Peyer's patch (tissue), 4 donors: ENCODE data around the gene CSTB. TPM values are rescaled to one million over a fixed set of nuclear protein-coding genes. Genes with fewer than 3 reads are reported as not detected.

ENCODE experiments used
- DNase-seq, 3 donors: peaks; one replicate each; pipeline ENCODE4 v3.0.0-alpha.2; 2017 to 2019
- H3K27ac ChIP-seq, 4 donors: fragments of 200-600 bp; sonication (generic); one replicate each; pipeline ENCODE4 v1.5.1; 2016 to 2019
- H3K27me3 ChIP-seq, 2 donors: fragments of 200-600 bp; sonication (generic); one replicate each; pipeline ENCODE4 v1.5.1; 2019
- H3K36me3 ChIP-seq, 3 donors: fragments of 200-600 bp; sonication (generic); one replicate each; pipeline ENCODE4 v1.5.1; 2016 to 2019
- H3K4me1 ChIP-seq, 4 donors: fragments of 200-600 bp; sonication (generic); one replicate each; pipeline ENCODE4 v1.5.1; 2016 to 2019
- H3K4me3 ChIP-seq, 4 donors: fragments of 200-600 bp; sonication (generic); 1 replicate in 3 of 4; 2 replicates in 1 of 4; pipeline ENCODE4 v1.5.1; 2016 to 2019; ENCODE audit warnings: mild to moderate bottlenecking in 1 of 4
- H3K9me3 ChIP-seq, 4 donors: fragments of 200-600 bp; sonication (generic); one replicate each; pipeline ENCODE4 v1.5.1; 2016 to 2019; ENCODE audit warnings: mild to moderate bottlenecking in 1 of 4
- POLR2A ChIP-seq, 2 donors: fragments of 450-650 bp; IDR thresholded peaks; one replicate each; pipeline ENCODE4 v1.5.1; 2017; ENCODE audit warnings: antibody characterized with exemption in 2 of 2, mild to moderate bottlenecking in 2 of 2, moderate library complexity in 2 of 2
- total RNA-seq, 4 donors: library from RNA; depleted of rRNA; stranded (reverse); fragments of >200 nt; gene quantifications; one replicate each; pipeline ENCODE4 v1.1.0, GENCODE V29; 2016
- TF ChIP-seq, protein P1 (sequence below), 6 experiments: fragments of 450-650 bp in 4 of 6; fragments of 200-600 bp in 2 of 6; sonication (generic) in 1 of 6; IDR thresholded peaks; one replicate each; pipeline ENCODE4 v1.5.1; 2017 to 2019; ENCODE audit warnings: antibody characterized with exemption in 6 of 6, mild to moderate bottlenecking in 3 of 6, moderate library complexity in 1 of 6

Gene CSTB
- total RNA-seq, 4 donors from 2014 or later: 7.4 to 16.1 (median 13.3) TPM

DNA sequence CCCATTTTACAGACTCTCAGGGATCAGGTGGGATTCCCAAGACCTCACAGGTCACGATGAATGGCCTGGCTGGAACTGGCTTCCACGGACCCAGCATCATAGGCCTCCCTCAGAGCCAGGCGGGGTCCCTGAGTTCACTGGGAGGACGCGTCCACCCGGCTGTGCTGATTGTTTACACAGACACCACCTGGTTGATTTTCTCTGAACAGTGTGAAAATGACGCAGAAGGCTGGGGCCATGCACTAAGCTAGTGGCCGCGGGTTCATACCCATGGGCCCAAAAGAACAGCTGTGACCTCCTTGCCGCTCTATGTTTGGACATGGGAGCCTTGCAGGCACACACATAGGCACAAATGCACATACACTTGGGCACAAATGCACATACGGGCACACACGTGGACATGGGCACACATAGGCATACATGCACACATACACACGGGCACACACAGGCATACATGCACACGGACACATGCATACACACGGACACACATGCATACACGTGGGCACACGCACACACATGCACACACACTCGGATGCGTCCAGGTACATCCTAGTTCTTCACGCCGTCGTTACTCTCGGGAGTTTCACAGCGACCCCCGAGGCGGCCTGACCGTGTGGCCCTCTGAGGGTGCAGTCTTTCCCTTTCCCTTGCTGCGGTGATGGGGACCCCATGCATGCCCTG is 23.2 kb downstream of the CSTB start:
- DNase-seq: no peak
- no peak overlapping the region for H3K27ac ChIP-seq
- H3K27me3 ChIP-seq: no peaks in the 10 kb centered on the region
- H3K4me1 ChIP-seq: no peaks in the 10 kb centered on the region
- peaks cover 0 to 98% (median 0%) of the 10 kb centered on the region in 3 donors for H3K36me3 ChIP-seq
- TF ChIP-seq POLR2A (IDR thresholded peaks at IDR 0.05): no peak
- TF ChIP-seq, protein P1, sequence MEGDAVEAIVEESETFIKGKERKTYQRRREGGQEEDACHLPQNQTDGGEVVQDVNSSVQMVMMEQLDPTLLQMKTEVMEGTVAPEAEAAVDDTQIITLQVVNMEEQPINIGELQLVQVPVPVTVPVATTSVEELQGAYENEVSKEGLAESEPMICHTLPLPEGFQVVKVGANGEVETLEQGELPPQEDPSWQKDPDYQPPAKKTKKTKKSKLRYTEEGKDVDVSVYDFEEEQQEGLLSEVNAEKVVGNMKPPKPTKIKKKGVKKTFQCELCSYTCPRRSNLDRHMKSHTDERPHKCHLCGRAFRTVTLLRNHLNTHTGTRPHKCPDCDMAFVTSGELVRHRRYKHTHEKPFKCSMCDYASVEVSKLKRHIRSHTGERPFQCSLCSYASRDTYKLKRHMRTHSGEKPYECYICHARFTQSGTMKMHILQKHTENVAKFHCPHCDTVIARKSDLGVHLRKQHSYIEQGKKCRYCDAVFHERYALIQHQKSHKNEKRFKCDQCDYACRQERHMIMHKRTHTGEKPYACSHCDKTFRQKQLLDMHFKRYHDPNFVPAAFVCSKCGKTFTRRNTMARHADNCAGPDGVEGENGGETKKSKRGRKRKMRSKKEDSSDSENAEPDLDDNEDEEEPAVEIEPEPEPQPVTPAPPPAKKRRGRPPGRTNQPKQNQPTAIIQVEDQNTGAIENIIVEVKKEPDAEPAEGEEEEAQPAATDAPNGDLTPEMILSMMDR (IDR thresholded peaks at IDR 0.05): no peak
- H3K9me3 ChIP-seq: no peaks in the 10 kb centered on the region
- H3K4me3 ChIP-seq: no peak overlapping the region

DNA sequence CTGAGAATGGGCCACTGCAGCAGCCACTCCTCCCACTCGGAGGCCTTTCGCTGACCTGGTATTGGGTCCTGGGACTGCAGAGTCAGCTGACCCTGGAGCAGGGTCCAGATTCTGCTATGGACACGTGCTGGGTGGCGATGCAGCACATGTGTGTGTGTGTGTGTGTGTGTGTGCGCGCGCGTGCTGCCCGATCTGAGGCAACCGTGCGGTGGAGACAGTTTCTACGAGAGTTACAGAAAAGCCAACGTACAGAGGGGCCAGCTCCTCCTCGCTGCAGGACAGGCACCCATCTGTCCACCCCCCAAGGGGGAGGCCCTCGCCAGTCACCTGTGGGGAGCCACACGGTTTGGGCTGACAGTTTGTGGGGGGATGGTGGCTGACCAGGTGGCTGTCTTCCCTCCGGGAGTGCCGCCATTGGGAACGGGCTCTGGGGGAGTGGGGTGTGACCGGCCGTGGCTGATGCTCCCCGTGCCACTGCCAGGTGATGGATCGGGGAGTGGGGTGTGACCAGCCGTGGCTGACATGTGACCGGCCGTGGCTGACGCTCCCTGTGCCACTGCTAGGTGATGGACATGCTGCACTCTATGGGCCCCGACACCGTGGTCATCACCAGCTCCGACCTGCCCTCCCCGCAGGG is 24.0 kb downstream of the CSTB start:
- H3K27me3 ChIP-seq: no peaks in the 10 kb centered on the region
- no peak for DNase-seq
- no peak for TF ChIP-seq POLR2A (IDR thresholded peaks at IDR 0.05)
- TF ChIP-seq, protein P1 (IDR thresholded peaks at IDR 0.05): no peak
- H3K4me3 ChIP-seq: no peak overlapping the region
- H3K4me1 ChIP-seq: no peaks in the 10 kb centered on the region
- peaks cover 0 to 98% (median 0%) of the 10 kb centered on the region in 3 donors for H3K36me3 ChIP-seq
- H3K9me3 ChIP-seq: no peaks in the 10 kb centered on the region
- H3K27ac ChIP-seq: no peak overlapping the region

DNA sequence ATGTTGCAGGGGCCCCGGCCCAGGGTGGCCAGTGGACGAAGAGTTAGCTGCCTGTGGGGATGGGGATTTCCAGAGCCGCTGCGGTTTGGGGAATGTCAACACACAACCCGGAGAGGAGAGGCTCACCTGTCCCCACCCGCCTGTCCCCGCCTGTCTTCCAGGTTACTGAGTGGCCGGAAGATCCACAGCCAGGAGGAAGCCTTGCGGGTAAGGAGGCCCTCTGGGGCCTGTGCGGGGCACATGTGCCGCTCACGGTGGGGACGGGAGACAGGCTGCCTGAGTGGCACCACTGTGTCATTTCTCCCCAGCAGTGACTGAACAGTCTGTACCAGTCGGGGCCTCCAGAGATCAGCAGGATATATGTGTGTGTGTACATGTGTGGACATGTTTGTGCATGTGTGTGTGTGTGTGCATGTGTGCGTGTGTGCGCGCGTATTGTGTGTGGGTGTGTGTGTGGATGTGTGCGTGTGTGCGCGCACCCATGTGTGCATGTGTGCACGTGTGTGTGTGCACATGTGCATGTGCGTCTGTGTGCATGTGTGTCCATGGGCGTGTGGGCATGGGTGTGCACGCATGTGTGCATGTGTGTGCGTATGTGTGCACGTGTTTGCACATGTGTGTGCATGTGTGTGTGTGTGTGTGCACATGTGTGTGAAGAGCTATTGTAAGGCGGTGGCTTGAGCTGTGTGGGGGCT is 25.6 kb downstream of the CSTB start:
- peaks cover 0 to 98% (median 0%) of the 10 kb centered on the region in 3 donors for H3K36me3 ChIP-seq
- no peak for DNase-seq
- TF ChIP-seq, protein P1 (IDR thresholded peaks at IDR 0.05): no peak
- no peak for TF ChIP-seq POLR2A (IDR thresholded peaks at IDR 0.05)
- H3K27me3 ChIP-seq: no peaks in the 10 kb centered on the region
- no peak overlapping the region for H3K4me3 ChIP-seq
- no peak overlapping the region for H3K27ac ChIP-seq
- H3K4me1 ChIP-seq: no peaks in the 10 kb centered on the region
- no peaks in the 10 kb centered on the region for H3K9me3 ChIP-seq

DNA sequence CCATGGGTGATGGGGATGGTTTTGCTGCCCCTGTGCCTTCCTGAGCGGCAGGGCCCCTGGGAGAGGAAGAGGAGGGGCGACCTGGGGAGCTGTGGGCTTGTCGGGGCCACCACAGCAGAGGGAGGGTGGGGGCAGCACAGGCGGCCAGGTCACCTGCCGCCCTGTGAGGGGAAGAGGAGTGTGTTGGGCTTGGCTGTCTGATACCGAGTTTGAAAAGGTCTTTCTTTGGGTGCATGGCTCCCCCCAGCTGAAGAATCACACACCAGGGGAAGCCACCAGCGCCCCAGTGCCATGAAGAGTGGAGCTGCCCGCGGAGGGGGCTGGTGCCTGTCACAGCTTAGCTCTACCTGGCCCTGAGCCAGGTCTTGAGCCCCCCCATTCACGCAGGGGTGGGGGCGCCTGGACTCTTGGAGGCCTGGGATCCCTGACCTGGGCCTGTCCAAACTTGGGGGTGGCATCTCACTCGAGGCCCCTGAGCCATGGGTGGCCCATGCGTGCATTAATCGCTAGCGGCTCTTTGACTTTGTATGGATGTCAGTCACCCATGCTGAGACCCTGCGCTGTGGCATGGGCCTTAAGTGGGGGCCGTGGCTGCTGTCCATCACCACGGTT is 26.4 kb downstream of the CSTB start:
- H3K4me3 ChIP-seq: no peak overlapping the region
- peaks cover 0 to 100% (median 0%) of the 10 kb centered on the region in 3 donors for H3K36me3 ChIP-seq
- no peak for DNase-seq
- H3K27me3 ChIP-seq: no peaks in the 10 kb centered on the region
- no peak for TF ChIP-seq POLR2A (IDR thresholded peaks at IDR 0.05)
- no peaks in the 10 kb centered on the region for H3K4me1 ChIP-seq
- no peaks in the 10 kb centered on the region for H3K9me3 ChIP-seq
- no peak overlapping the region for H3K27ac ChIP-seq

DNA sequence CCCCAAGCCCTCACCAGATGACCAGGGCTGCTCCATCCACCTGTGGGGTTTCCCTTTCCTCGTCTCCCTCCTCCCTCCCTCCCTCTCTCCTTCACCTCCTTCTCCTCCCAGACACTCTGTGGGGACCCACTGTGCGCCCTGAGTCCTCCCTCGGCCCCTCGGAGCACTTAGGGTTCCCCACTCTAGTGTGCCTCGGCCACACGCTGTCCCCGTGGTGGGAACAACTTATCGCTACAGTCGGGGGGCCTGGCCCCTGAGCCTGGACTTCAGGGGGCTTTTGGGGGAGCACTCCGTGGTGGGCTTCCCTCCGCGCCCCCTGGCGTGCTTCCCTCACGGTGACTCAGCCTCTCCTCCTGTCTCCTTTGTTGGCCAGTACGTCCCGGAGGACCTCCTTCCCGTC is 27.5 kb downstream of the CSTB start:
- Histone ChIP-seq H3K4me1 (no peaks in the 10 kb centered on the region), H3K27ac (no peak overlapping the region), H3K36me3 (peaks cover 0 to 100% (median 0%) of the 10 kb centered on the region in 3 donors), H3K4me3 (no peak overlapping the region), H3K27me3 (no peaks in the 10 kb centered on the region), H3K9me3 (no peaks in the 10 kb centered on the region)
- no peak for DNase-seq
- TF ChIP-seq, protein P1 (IDR thresholded peaks at IDR 0.05): no peak
- TF ChIP-seq POLR2A (IDR thresholded peaks at IDR 0.05): no peak
